ENCODE data around the gene MYRF.
A peak's percentile ranks its signal among the peaks of the same experiment; 100 is the strongest.

MYRF gene

GRCh38 chr11:61752117-61752924 lies at the start of gene MYRF:
Gene MYRF (plus strand): TSS chr11:61752636. CDS start chr11:61752745, 109 bp downstream.
- peak; percentile 25 to 33 for DNase-seq (ENCODE audit: low read depth in 1 of 2, low spot score in 1 of 2)

GRCh38 chr11:61702701-61703312 lies 49.6 kb upstream of the MYRF start:
- DNase-seq (ENCODE audit: low read depth in 1 of 2, low spot score in 1 of 2), result no peak

GRCh38 chr11:61704838-61705237 lies 47.6 kb upstream of the MYRF start:
- no peak for DNase-seq (ENCODE audit: low read depth in 1 of 2, low spot score in 1 of 2)

GRCh38 chr11:61706452-61707400 lies 45.7 kb upstream of the MYRF start:
- no peak for DNase-seq (ENCODE audit: low read depth in 1 of 2, low spot score in 1 of 2)

GRCh38 chr11:61707574-61707973 lies 44.9 kb upstream of the MYRF start:
- DNase-seq (ENCODE audit: low read depth in 1 of 2, low spot score in 1 of 2), result no peak

- no peak for DNase-seq (ENCODE audit: low read depth in 1 of 2, low spot score in 1 of 2)
Observed at GRCh38 chr11:61709110-61709509, 43.3 kb upstream of the MYRF start.

GRCh38 chr11:61709572-61709971 lies 42.9 kb upstream of the MYRF start:
- DNase-seq (ENCODE audit: low read depth in 1 of 2, low spot score in 1 of 2), result no peak

- DNase-seq (ENCODE audit: low read depth in 1 of 2, low spot score in 1 of 2), result no peak
Observed at GRCh38 chr11:61710019-61710418, 42.4 kb upstream of the MYRF start.

GRCh38 chr11:61711037-61711436 lies 41.4 kb upstream of the MYRF start:
- DNase-seq (ENCODE audit: low read depth in 1 of 2, low spot score in 1 of 2), result no peak

GRCh38 chr11:61711498-61711897 lies 40.9 kb upstream of the MYRF start:
- no peak for DNase-seq (ENCODE audit: low read depth in 1 of 2, low spot score in 1 of 2)

GRCh38 chr11:61712314-61712713 lies 40.1 kb upstream of the MYRF start:
- no peak for DNase-seq (ENCODE audit: low read depth in 1 of 2, low spot score in 1 of 2)

GRCh38 chr11:61712846-61713245 lies 39.6 kb upstream of the MYRF start:
- DNase-seq (ENCODE audit: low read depth in 1 of 2, low spot score in 1 of 2), result no peak

- DNase-seq (ENCODE audit: low read depth in 1 of 2, low spot score in 1 of 2), result no peak
Observed at GRCh38 chr11:61713464-61713863, 39.0 kb upstream of the MYRF start.

GRCh38 chr11:61713906-61714305 lies 38.5 kb upstream of the MYRF start:
- DNase-seq (ENCODE audit: low read depth in 1 of 2, low spot score in 1 of 2), result no peak

GRCh38 chr11:61714316-61714715 lies 38.1 kb upstream of the MYRF start:
- DNase-seq (ENCODE audit: low read depth in 1 of 2, low spot score in 1 of 2), result no peak

- DNase-seq (ENCODE audit: low read depth in 1 of 2, low spot score in 1 of 2), result no peak
Observed at GRCh38 chr11:61714916-61715315, 37.5 kb upstream of the MYRF start.

GRCh38 chr11:61715867-61716266 lies 36.6 kb upstream of the MYRF start:
- no peak for DNase-seq (ENCODE audit: low read depth in 1 of 2, low spot score in 1 of 2)

- DNase-seq (ENCODE audit: low read depth in 1 of 2, low spot score in 1 of 2), result no peak
Observed at GRCh38 chr11:61716478-61717285, 35.8 kb upstream of the MYRF start.

- no peak for DNase-seq (ENCODE audit: low read depth in 1 of 2, low spot score in 1 of 2)
Observed at GRCh38 chr11:61717286-61718033, 35.0 kb upstream of the MYRF start.

GRCh38 chr11:61718046-61718531 lies 34.3 kb upstream of the MYRF start:
- DNase-seq (ENCODE audit: low read depth in 1 of 2, low spot score in 1 of 2), result no peak
